NT2/D1 (cell line): ENCODE data around the gene GRAMD1B.

Experiments used
- YY1 ChIP-seq: IDR thresholded peaks from 2 replicates; pipeline ENCODE4 v1.6.1; 2011; ENCODE audit not compliant: insufficient read length, insufficient read depth
- ZNF274 ChIP-seq: IDR thresholded peaks from 2 replicates; pipeline ENCODE4 v1.6.1; 2011; ENCODE audit warnings: mild to moderate bottlenecking, low read depth, low read length

GRCh38 chr11:123671534-123671933 is 241.5 kb downstream of the GRAMD1B start:
- no peak for TF ChIP-seq YY1
- no peak for TF ChIP-seq ZNF274
